Caco-2 (cell line): ENCODE measurements around the gene MIR17HG. TPM values are rescaled to one million over a fixed set of nuclear protein-coding genes. Genes with fewer than 3 reads are reported as not detected.

Experiments used
- BruUV-seq: library from RNA; stranded (reverse); fragments of 400-500 nt; replicated peaks from 2 replicates; lab custom pipeline; 2021; lab: Mats Ljungman, UMichigan
- CTCF ChIA-PET: fragments of 300-600 bp; sonication (Branson Sonifier 250); formaldehyde crosslinking; loops from one replicate; lab custom pipeline; 2022; ENCODE audit warnings: antibody characterized with exemption; lab: Charles Lee
- POLR2A ChIA-PET: fragments of 300-600 bp; sonication (Branson Sonifier 250); formaldehyde crosslinking; loops from one replicate; lab custom pipeline; 2022; ENCODE audit warnings: antibody characterized with exemption; lab: Charles Lee
- DNase-seq, 2 experiments: peaks; one replicate each; pipeline versions ENCODE4 v3.0.0 to v3.0.0-alpha.2; 2020 to 2022
- H3K27me3 ChIP-seq: replicated peaks from 2 replicates; pipeline ENCODE4 v1.6.0; 2011; ENCODE audit warnings: low read length; ENCODE audit not compliant: control insufficient read depth, insufficient read depth
- H3K36me3 ChIP-seq: 2 replicates; pipeline ENCODE4 v1.5.1; 2011; ENCODE audit warnings: low read length; ENCODE audit not compliant: control insufficient read depth, insufficient read depth
- H3K4me1 ChIP-seq: fragments of 250-450 bp; sonication (Bioruptor Pico); 2 replicates; pipeline ENCODE4 v1.5.1; 2020; ENCODE audit warnings: mild to moderate bottlenecking
- H3K4me3 ChIP-seq: 2 replicates; pipeline ENCODE4 v1.5.1; 2011; ENCODE audit warnings: low read depth, mild to moderate bottlenecking, control low read depth, low read length
- H3K9me3 ChIP-seq: fragments of 250-450 bp; sonication (Bioruptor Pico); 2 replicates; pipeline ENCODE4 v1.5.1; 2020; ENCODE audit warnings: mild to moderate bottlenecking, moderate library complexity
- H3K27ac Mint-ChIP-seq: one replicate; pipeline ENCODE4 v1.8.0; 2022; ENCODE audit warnings: mixed read lengths; ENCODE audit not compliant: unreplicated experiment
- H3K27me3 Mint-ChIP-seq: one replicate; pipeline ENCODE4 v1.8.0; 2022; ENCODE audit warnings: mixed read lengths; ENCODE audit not compliant: insufficient read depth, unreplicated experiment
- H3K36me3 Mint-ChIP-seq: one replicate; pipeline ENCODE4 v1.8.0; 2022; ENCODE audit warnings: mild to moderate bottlenecking, mixed read lengths; ENCODE audit not compliant: insufficient read depth, unreplicated experiment
- H3K4me1 Mint-ChIP-seq: one replicate; pipeline ENCODE4 v1.8.0; 2022; ENCODE audit warnings: low read depth, mixed read lengths; ENCODE audit not compliant: unreplicated experiment
- H3K4me3 Mint-ChIP-seq: one replicate; pipeline ENCODE4 v1.8.0; 2022; ENCODE audit warnings: mild to moderate bottlenecking, moderate library complexity, mixed read lengths; ENCODE audit not compliant: unreplicated experiment
- H3K9me3 Mint-ChIP-seq: one replicate; pipeline ENCODE4 v1.8.0; 2022; ENCODE audit warnings: mixed read lengths; ENCODE audit not compliant: unreplicated experiment
- intact Hi-C: fragments of 100-400 bp; cut with micrococcal nuclease; formaldehyde crosslinking; loops from one replicate; pipeline ENCODE4 v1.10.0; 2022; ENCODE audit not compliant: unreplicated experiment
- total RNA-seq: library from RNA; stranded (reverse); gene quantifications from 2 replicates; pipeline ENCODE4 v1.2.3, GENCODE V29; 2022
- TF ChIP-seq, protein P1 (sequence below), 2 experiments: fragments of 200-600 bp in 1 of 2; IDR thresholded peaks; 1 replicate in 1 of 2; 2 replicates in 1 of 2; pipeline versions ENCODE4 v1.5.1 to v1.8.0; 2011 to 2022; ENCODE audit warnings: antibody characterized with exemption in 1 of 2, control low read depth in 1 of 2, inconsistent platforms in 1 of 2, low read depth in 1 of 2, low read length in 1 of 2, mild to moderate bottlenecking in 1 of 2, moderate library complexity in 1 of 2; ENCODE audit not compliant: insufficient read depth in 1 of 2, severe bottlenecking in 1 of 2, unreplicated experiment in 1 of 2

Gene MIR17HG
- total RNA-seq, 1 experiment from 2014 or later, result 16.6 TPM

DNA sequence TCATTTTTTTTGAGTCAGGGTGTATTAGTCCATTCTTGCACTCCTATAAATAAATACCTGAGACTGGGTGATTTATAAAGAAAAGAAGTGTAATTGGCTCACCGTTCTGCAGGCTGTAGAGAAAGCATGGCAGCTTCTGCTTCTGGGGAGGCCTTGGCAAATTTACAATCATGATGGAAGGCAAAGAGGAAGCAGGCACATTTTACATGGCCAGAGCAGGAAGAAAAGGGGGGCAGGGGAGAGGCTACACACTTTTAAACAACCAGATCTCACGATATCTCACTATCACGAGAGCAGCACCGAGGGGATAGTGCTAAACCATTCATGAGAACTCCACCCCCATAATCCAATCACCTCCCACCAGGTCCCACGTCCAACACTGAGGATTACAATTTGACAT, 44.5 kb upstream of the MIR17HG start:
- Mint-ChIP-seq H3K36me3 (no peaks in the 10 kb centered on the region), H3K9me3 (no peaks in the 10 kb centered on the region), H3K27me3 (peaks cover 8% of the 10 kb centered on the region), H3K4me1 (no peaks in the 10 kb centered on the region), H3K4me3 (no peak overlapping the region), H3K27ac (no peak overlapping the region)
- CTCF ChIA-PET, result no interaction called here
- POLR2A ChIA-PET, result no interaction called here
- Histone ChIP-seq H3K36me3 (no peaks in the 10 kb centered on the region), H3K9me3 (no peaks in the 10 kb centered on the region), H3K27me3 (no peaks in the 10 kb centered on the region), H3K4me1 (no peaks in the 10 kb centered on the region), H3K4me3 (no peak overlapping the region)
- DNase-seq, result no peak
- intact Hi-C loops, result no loop called here
- TF ChIP-seq, protein P1, sequence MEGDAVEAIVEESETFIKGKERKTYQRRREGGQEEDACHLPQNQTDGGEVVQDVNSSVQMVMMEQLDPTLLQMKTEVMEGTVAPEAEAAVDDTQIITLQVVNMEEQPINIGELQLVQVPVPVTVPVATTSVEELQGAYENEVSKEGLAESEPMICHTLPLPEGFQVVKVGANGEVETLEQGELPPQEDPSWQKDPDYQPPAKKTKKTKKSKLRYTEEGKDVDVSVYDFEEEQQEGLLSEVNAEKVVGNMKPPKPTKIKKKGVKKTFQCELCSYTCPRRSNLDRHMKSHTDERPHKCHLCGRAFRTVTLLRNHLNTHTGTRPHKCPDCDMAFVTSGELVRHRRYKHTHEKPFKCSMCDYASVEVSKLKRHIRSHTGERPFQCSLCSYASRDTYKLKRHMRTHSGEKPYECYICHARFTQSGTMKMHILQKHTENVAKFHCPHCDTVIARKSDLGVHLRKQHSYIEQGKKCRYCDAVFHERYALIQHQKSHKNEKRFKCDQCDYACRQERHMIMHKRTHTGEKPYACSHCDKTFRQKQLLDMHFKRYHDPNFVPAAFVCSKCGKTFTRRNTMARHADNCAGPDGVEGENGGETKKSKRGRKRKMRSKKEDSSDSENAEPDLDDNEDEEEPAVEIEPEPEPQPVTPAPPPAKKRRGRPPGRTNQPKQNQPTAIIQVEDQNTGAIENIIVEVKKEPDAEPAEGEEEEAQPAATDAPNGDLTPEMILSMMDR (IDR thresholded peaks at IDR 0.05; ENCODE audit: insufficient read depth in 1 of 2, low read depth in 1 of 2, low read length in 1 of 2, severe bottlenecking in 1 of 2, unreplicated experiment in 1 of 2), result no peak
- BruUV-seq, result no TSS peak

DNA sequence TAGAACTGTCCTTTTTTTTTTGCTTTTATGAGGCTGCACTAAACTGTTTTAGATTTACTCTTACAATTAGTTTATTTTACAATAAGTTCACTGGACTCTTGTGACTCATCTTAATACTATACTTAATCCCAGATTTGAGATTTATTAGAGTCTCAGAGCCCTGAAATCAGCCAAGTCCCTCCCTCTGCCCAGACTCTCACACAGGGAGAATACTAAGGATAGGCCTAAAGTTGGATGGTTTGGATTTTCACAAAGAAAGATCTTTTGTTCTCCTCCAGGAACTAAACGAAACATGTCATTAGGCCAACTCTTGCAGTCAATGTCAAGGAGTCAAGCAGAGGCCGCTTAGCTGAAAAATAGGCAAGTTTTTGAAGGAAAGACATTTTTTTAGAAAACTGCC, 42.7 kb upstream of the MIR17HG start:
- H3K27me3 Mint-ChIP-seq, result peaks cover 8% of the 10 kb centered on the region
- BruUV-seq, result no TSS peak
- no peaks in the 10 kb centered on the region for H3K36me3 Mint-ChIP-seq
- POLR2A ChIA-PET, result no interaction called here
- no peak overlapping the region for H3K27ac Mint-ChIP-seq
- TF ChIP-seq, protein P1 (IDR thresholded peaks at IDR 0.05; ENCODE audit: insufficient read depth in 1 of 2, low read depth in 1 of 2, low read length in 1 of 2, severe bottlenecking in 1 of 2, unreplicated experiment in 1 of 2), result no peak
- no peak overlapping the region for H3K4me3 Mint-ChIP-seq
- no peak for DNase-seq
- no peaks in the 10 kb centered on the region for H3K27me3 ChIP-seq
- H3K9me3 ChIP-seq, result 0 out of 2 replicates have a peak, but pooled peaks cover 3% of the 10 kb centered on the region
- H3K4me3 ChIP-seq, result no peak overlapping the region
- intact Hi-C loops, result no loop called here
- H3K4me1 ChIP-seq, result no peaks in the 10 kb centered on the region
- CTCF ChIA-PET, result no interaction called here
- H3K4me1 Mint-ChIP-seq, result no peaks in the 10 kb centered on the region
- H3K9me3 Mint-ChIP-seq, result no peaks in the 10 kb centered on the region
- no peaks in the 10 kb centered on the region for H3K36me3 ChIP-seq

DNA sequence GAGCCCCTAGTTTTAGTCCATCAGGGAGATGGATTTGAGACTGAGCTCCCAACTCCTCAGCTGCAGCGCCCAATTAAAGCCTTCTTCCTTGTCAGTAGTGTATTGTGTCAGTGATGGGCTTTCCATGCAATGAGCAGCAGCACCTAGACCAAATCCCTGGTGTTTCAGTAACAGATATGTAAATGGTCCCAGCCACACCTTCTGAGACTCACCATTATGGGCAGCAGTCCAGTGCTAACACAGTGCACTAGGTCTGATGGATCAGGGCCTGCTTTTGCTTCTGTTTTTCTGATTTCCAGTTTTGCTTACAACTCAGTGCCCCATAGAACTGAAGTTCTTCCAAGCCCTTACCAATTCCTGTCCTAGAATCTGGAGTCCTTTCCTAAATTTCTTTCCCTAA, 41.8 kb upstream of the MIR17HG start:
- Histone ChIP-seq H3K36me3 (no peaks in the 10 kb centered on the region), H3K27me3 (no peaks in the 10 kb centered on the region), H3K4me1 (no peaks in the 10 kb centered on the region), H3K4me3 (no peak overlapping the region), H3K9me3 (0 out of 2 replicates have a peak, but pooled peaks cover 3% of the 10 kb centered on the region)
- intact Hi-C loops, result no loop called here
- TF ChIP-seq, protein P1 (IDR thresholded peaks at IDR 0.05; ENCODE audit: insufficient read depth in 1 of 2, low read depth in 1 of 2, low read length in 1 of 2, severe bottlenecking in 1 of 2, unreplicated experiment in 1 of 2), result no peak
- no peaks in the 10 kb centered on the region for H3K36me3 Mint-ChIP-seq
- no peak overlapping the region for H3K4me3 Mint-ChIP-seq
- ChIA-PET POLR2A (no interaction called here), CTCF (no interaction called here)
- H3K9me3 Mint-ChIP-seq, result no peaks in the 10 kb centered on the region
- DNase-seq, result no peak
- no peaks in the 10 kb centered on the region for H3K4me1 Mint-ChIP-seq
- peaks cover 7% of the 10 kb centered on the region for H3K27me3 Mint-ChIP-seq
- no TSS peak for BruUV-seq
- no peak overlapping the region for H3K27ac Mint-ChIP-seq
